GM19395 (cell line): ENCODE data around the gene GJC2.

Source experiments
- ATAC-seq: cut with Tn5 transposase; IDR thresholded peaks from one replicate; pipeline ENCODE4 v1.9.1; 2021; ENCODE audit warnings: mild to moderate bottlenecking, moderate library complexity; ENCODE audit not compliant: unreplicated experiment

The GJC2 gene

DNA sequence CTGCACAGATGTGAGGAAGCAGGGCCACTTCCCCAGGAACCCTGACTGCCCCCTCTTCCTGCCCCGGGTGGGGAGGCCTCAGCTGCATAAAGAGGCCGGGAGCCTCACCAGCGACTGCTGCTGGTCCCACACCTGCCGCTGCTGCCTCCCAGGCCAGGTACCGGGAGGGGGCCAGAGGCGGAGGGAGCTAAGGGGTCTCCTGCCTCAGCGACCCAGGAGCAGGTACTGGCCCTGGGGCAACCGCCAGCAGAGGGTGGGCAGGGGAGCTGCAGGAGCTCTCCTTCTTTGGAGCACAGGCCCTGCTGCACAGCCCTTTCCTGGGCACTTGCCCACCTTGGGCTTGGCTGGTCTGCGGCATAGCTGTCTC is 6.8 kb downstream of the GJC2 start:
- ATAC-seq: no peak

DNA sequence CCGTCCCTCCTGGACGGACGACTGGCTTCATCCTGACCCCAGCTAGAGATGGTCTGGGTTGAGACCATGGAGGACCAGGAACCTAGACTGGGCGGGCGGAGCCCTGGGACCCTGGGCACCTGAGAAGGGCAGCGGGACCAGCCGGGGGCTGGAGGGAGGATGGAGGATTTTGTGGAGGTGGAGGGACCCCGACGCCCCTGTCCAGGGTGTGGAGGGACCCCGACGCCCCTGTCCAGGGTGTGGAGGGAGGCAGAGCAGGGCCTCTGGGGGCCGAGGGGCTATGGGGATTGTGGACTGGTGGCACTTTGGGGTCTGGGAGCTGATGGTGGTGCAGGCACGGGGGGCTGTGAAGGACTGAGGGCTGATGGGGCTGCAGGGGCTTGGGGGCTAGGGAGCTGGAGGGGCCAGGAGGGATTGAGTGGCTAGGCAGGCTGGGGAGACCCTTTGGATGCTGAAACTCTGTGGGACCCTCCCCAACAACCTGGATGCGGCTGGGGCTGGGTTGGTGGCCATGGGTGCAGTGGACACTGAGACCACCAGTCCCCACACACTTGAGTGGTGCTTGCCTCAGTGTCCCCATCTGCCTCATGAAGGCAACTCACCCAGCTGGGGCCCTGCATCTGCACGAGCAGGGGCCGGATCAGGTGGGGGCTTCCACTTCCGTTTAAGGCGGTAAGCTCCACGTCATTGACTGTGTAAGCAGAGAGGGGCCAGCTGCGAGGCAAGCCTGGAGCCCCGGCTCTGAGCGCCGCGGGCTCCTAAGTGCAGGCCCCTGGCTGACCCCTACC is 7.4 kb downstream of the GJC2 start:
- no peak for ATAC-seq

DNA sequence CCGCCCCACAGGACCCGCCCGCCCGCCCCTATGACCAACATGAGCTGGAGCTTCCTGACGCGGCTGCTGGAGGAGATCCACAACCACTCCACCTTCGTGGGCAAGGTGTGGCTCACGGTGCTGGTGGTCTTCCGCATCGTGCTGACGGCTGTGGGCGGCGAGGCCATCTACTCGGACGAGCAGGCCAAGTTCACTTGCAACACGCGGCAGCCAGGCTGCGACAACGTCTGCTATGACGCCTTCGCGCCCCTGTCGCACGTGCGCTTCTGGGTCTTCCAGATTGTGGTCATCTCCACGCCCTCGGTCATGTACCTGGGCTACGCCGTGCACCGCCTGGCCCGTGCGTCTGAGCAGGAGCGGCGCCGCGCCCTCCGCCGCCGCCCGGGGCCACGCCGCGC is 8.0 kb downstream of the GJC2 start:
- no peak for ATAC-seq

DNA sequence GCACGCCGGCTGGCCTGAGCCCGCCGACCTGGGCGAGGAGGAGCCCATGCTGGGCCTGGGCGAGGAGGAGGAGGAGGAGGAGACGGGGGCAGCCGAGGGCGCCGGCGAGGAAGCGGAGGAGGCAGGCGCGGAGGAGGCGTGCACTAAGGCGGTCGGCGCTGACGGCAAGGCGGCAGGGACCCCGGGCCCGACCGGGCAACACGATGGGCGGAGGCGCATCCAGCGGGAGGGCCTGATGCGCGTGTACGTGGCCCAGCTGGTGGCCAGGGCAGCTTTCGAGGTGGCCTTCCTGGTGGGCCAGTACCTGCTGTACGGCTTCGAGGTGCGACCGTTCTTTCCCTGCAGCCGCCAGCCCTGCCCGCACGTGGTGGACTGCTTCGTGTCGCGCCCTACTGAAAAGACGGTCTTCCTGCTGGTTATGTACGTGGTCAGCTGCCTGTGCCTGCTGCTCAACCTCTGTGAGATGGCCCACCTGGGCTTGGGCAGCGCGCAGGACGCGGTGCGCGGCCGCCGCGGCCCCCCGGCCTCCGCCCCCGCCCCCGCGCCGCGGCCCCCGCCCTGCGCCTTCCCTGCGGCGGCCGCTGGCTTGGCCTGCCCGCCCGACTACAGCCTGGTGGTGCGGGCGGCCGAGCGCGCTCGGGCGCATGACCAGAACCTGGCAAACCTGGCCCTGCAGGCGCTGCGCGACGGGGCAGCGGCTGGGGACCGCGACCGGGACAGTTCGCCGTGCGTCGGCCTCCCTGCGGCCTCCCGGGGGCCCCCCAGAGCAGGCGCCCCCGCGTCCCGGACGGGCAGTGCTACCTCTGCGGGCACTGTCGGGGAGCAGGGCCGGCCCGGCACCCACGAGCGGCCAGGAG is 8.6 kb downstream of the GJC2 start:
- no peak for ATAC-seq

DNA sequence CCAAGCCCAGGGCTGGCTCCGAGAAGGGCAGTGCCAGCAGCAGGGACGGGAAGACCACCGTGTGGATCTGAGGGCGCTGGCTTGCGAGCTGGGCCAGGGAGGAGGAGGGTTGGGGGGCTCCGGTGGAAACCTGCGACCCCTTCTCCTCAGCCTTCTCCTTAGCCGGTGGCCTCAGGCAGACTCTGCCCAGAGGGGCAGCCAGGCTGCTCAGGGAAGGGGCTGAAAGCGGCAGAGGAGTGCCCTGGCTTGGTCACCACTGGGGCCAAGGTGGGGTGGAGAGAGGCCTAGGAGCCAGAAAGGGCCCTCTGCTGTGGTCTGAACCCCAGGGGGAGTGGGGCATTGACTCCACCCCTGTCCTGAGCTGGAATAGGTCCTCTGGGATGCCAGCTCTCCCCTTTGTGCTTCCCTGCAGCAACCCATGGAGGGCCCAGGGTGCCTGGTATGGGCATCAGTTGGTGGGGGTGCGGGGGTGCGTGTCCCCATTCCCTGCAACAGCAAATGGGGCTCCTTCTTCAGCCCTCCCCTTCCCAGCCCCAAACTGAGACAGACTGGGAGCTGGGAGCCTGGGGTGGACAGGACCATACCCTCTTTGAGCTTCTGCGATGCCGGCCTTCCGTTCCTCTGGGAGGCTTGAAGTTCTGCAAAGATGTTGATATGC is 9.4 kb downstream of the GJC2 start:
- no peak for ATAC-seq

DNA sequence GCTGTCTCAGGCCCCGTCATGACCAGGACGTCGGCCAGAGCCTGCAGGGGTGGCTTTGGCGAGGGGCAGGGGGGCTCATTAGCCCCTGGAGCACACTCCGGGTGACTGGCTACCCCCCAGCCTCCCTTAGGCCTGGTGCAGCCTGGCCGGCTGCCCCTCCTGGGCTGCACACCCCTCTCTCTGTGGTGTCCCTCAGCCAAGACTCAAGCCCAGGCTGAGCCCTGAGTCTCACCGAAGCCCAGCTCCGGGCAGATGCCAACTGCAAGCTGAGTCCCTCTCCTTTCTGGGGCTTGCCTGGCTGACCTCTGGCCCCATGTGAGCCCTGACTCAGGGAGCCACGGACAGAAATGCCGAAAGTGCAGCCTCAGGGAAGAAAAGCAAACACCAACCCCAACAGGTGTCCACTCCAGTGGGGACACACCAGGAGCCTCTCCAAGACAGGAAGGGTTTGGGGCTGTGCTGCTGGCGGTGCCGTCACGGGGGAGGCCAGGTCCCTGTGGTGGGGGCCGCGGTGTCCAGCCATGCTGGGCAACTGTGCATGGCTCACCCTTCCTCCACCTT is 10.6 kb downstream of the GJC2 start:
- ATAC-seq: no peak

DNA sequence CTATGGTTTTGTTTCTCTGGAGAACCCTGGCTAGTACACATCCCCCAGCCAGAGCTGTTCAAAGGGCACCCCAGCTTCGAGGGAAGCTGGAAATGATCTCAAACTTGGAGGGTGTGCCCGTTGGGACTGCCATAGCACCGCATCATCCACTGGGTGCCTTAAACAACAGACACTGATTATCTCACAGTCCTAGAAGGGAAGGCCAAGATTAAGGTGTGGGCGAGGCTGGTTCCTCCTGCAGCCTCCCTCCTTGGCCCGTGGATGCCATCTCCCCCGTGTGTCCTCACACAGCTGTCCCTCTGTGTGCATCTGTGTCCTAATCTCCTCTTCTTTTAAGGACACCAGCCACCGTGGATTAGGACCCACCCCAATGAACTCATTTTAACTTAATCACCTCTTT is 11.6 kb downstream of the GJC2 start:
- no peak for ATAC-seq

DNA sequence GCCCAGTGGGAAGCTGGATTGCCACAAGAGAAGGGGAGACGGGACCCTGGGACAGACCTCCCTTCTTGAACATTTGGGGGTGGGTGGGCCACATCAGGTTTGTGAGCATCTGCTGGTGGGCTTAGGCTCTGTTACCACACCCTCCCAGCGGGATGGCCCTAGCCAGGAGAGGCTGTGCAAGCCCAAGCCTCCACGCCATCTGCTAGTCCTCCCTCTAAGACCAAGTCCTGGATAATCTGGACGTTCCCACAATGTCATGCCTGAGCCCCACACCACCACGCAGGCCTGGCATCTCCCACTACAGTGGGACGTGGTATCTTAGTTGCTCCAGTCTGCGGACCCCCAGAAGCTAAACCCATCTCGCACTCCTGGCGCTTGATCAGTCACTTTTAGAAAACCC is 12.1 kb downstream of the GJC2 start:
- ATAC-seq: no peak

DNA sequence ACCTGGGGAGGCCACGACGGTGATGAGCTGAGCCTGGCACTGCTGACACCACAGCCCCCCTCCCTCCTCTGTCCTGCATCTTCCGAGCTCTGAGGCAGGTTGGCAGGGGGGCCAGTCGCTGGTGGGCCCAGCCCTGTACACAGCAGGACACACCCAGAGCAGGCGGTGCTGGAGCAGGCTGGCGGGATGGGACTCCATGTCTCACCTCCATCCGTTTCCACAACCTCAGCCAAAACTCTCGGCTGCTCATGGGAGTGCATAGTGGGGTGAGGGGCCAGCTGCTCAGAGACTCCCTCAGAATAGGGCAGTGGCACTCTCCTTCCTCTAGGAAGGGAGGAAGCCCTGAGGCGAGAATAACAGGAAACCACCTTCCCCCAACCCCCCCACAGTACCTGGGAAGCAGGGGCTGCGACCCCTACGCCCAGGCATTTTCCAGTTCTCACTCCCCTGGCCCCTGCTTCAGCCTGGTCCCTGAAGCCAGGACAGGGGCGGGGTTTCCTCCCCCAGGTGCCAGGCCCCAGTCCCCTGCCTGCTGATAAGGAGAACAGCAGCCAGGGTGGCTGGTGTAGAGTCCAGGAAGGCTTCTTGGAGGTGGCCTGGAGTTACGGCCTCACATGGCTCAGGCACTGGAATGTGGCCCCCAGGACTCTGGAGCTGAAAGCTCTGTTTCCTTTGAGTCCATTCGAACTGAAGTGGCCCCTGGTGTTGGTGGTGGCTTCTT is 12.7 kb downstream of the GJC2 start:
- no peak for ATAC-seq

DNA sequence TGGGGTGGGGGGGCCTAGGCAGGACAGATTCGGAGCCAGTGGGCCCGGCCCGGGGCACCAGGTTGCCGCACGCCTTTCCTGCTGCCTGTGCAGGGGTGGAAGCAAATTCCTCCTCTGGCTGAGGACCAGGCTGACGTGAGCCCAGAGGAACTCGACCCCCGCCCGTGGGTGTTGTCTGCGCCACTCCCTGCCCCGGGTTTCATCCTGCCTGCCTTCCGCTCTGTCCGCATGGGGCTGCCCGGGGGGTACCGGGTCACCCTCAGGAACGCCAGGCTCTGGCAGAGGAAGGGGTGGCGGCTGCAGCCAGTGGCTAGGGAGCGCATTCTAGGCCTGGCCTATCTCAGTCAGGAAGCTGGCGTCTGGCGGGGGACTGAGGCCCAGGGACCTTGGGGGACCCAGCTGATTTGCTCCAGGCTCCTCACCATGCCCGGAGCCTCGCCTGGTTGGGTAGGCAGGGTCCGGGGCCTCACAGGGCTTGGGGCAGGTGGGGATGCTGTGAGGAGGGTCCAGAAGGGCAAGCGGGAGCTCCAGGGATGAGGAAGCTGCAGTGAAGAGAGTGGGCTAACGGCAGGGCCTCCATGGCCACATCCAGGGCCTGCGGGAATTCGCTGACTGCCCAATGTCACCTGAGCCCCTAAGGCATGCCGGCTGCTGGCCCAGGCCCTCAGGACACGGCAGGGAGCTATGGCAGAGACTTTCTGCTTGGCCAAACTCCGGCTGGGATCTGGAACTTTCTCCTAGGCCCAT is 13.4 kb downstream of the GJC2 start:
- no peak for ATAC-seq

DNA sequence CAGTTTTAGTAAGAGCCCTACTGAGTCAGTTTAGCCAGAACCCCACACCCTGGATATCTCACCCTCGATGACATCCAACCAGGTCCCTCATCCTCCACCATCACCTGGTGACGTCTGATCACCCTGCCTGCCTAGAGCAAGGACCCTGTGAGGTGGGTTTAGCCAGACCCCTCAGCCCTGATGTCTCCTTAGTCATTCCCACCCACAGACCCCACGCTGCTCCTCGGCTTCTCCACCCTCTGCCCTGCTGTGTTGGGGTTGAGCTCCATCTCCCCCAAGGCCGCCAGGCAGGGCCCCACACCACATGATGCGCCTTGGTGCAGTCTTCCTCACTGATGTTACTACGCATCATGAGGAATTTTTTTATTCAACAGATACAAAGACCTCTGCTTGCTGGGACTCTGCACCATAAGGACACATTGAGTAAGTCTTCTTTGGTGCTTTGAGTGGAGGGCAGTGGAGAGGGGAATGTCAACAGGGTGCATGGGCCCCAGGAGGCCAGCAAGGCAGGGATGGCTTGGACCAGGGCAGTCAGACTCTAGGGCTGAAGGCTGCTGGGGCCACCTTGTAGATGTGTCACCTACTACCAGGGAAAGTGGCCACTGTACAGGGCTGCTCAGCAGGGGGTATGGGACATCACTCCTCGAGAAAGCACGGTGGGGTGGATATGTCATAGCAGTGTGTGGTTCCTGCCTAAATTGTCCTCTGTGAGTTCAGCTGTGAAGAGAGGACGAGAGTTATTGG is 14.2 kb downstream of the GJC2 start:
- no peak for ATAC-seq

DNA sequence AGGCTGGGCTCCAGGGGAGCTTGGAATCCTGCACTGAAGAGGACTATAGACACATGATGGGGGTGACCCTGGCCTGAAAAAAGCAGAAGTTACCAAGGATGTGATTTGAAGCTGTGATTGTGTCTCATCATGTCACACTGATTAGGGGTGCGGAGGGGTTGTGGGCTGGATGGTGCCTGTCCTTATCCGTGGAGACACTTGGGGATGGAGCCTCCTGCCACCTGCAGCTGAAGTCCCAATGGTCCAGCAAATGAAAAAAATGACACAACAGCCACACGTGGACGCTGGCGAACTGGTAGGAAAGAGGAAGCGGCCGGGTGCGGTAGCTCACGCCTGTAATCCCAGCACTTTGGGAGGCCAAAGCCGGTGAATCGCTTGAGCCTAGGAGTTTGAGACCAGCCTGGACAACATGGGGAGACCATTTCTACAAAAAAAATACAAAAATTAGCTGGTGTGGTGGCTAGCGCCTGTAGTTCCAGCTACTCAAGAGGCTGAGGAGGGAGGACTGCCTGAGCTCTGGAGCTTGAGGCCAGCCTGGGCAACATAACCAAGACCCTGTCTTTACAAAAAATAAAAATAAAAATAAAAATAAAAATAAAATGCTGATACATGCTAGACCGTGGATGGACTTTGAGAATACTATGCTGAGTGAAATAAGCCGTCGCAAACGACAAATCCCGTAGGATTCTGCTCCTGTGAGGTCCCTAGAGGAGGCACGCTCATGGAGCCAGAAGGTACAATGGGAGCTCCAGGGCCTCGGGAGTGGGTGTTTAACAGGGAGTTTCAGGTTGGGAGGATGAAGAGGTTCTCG is 15.0 kb downstream of the GJC2 start:
- ATAC-seq: peak; percentile 1

DNA sequence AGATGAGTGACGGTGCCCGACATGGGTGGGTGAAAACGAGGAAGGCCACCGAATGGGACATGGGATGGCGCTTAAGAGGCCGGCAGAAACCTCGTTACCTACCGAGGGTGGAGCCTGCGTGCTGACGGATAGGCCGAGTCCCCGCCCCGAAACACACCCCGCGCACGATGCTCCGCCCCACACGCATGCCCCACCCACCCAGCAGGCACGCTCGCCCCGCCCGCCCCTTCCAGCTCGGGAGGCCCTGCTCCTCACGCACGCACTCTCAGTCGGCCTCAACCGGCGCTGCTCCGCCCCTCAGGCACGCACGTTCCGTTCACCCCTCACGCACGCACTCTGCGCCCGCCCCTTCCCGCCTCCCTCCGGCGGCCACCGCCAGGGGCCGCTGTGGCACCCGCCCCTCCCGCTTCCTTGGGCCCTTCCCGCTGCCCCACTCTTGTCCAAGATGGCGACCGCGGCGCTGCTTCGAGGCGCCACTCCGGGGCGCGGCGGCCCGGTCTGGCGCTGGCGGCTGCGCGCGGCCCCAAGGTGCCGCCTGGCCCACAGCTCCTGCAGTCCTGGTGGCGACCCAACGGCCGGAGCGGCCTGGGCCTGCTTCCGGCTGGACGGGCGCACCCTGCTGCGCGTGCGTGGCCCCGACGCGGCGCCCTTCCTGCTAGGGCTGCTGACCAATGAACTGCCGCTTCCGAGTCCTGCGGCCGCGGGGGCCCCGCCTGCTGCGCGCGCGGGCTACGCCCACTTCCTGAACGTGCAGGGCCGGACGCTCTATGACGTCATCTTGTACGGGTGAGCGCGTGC is 15.8 kb downstream of the GJC2 start, which contains the start of gene IBA57:
Gene IBA57, plus strand, starts transcription at position 433 of the 798 bp plus-strand sequence. Its CDS starts 13 bp downstream, at position 446.
- peak; percentile 86 for ATAC-seq

DNA sequence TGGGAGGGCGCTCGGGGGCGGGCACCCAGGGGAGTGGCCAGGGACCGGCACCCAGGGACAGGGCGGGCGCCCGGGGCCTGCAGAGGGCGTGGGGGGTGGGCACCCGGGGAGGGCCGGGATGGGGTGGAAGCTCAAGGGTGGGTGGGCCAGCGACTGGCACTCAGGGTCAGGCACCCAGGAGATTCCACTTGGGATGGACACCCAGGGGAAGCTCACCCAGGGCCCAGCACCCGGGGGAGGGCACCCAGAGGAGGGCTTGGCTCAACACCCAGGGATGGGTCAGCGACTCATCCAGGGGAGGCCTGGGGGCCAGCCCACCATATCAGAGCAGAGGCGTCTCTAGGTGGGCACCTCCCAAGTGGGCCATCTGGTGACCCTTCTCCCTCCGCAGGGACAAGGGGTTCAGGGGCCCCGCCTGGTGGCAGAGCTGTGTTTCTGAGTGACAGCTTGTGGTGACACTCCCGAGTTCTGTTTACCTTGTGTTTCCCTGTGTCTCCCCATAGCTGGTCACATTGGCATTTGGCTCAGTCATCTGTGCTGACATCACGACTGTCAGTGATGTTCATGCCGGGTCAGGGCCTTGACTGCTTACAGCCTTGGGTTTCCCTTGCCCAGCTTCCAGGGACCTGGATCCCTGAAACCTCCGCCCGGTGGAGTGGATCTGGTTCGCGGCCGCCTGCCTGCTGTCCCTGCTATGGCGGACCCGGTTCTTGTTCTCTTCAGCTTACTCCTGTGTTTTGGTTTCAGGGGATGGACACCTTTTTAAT is 16.6 kb downstream of the GJC2 start:
- ATAC-seq: peak; percentile 32

DNA sequence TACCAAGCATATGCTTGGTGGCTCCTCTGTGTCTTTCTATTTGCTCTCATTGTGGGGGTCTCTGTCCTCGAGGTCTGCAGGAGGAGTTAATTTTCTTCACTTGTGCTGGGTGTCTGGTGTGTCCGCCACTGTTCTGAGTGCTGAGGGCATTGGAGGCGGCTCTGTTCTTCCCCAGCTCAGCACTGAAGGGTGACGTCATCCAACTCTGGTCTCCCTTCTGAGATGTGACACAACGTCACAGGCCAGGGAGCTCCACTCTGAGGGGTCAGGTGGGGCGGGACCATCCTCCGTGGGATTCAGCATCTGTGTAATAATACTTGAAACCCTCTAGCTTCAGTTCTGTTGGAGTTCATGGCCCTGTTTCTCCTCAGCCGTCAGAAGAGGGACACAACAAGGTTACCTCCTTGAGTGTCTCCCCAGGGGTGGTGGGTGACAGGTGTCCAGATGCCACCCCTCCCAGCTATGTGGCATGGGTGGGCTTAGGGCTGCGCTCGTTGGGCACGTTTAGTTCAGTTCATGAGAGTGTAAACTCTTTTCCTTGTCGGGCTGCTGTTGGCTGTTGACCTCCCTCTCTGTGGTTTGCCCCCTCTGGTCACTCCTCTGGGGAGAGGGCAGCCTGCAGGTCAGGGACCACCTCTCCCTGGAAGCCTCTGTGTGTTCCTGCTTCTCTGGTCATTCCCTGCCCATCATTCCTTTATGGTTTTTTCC is 19.0 kb downstream of the GJC2 start:
- ATAC-seq: no peak

DNA sequence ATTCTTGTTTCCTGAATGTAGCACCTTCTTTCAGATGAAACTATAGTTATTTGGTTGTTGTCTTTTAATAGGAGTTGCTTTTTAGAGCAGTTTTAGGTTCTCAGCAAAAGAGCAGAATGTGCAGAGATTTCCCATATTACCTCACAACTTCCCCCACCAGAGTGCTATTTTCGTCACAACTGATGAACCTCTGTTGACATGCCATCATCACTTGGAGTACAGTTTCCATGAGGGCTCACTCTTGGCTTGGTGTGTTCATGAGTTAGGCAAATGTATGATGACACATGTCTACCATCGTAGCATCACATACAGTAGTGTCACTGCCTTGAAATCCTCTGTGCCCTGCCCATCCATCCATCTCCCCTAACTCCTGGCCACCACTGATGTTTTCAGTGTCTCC is 19.6 kb downstream of the GJC2 start:
- ATAC-seq: no peak
